Breast epithelium (tissue), 3 donors: ENCODE data around the gene ADAMTS18.

Experiments used
- POLR2A ChIP-seq: fragments of 450-650 bp; IDR thresholded peaks from one replicate; pipeline ENCODE4 v1.6.1; 2016; ENCODE audit warnings: antibody characterized with exemption, mild to moderate bottlenecking, moderate library complexity
- POLR2AphosphoS5 ChIP-seq, 3 donors: sonication (generic); formaldehyde crosslinking; IDR thresholded peaks; one replicate each; pipeline ENCODE4 v1.6.1; 2017; ENCODE audit warnings: antibody characterized with exemption in 3 of 3
- TF ChIP-seq, protein P1 (sequence below), 3 donors: fragments of 450-650 bp; IDR thresholded peaks; one replicate each; pipeline ENCODE4 v1.5.1; 2016 to 2017; ENCODE audit warnings: antibody characterized with exemption in 3 of 3, mild to moderate bottlenecking in 3 of 3, moderate library complexity in 3 of 3

DNA sequence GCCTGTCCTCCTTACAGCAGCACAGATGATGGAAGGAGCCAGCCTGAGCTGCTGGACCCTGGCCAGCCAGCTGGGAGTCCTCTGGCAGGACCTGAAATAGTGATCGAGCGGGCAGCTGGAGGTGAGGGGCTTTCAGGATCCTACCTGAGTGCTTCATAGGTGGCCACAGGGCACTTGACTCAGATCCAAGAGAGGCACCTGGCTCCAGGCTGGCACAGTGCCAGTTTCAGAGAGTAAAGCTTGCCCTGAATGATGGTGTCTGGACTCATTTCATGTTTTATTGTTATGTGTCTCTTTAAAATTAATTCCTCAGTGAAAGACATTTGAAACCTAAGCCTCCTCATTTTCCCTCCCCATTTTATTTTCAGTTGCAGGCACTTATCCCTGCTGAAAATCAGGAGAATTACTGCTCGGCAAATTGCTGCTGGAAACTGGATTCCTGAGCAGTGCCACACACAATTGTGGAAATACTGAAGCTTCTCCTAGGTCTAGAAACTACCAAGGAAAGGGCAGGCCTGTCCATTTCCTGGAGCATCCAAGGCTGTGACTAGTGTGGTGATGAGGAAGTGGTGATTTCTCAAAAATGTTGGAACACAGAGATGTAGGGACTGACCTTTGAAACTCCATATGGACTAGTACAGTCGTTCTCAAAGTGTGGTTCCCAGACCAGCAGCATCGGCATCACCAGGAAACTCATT, 16.1 kb upstream of the ADAMTS18 start:
- TF ChIP-seq POLR2A (no peak), POLR2AphosphoS5 (IDR thresholded peaks at IDR 0.05) (no peak)
- TF ChIP-seq, protein P1, sequence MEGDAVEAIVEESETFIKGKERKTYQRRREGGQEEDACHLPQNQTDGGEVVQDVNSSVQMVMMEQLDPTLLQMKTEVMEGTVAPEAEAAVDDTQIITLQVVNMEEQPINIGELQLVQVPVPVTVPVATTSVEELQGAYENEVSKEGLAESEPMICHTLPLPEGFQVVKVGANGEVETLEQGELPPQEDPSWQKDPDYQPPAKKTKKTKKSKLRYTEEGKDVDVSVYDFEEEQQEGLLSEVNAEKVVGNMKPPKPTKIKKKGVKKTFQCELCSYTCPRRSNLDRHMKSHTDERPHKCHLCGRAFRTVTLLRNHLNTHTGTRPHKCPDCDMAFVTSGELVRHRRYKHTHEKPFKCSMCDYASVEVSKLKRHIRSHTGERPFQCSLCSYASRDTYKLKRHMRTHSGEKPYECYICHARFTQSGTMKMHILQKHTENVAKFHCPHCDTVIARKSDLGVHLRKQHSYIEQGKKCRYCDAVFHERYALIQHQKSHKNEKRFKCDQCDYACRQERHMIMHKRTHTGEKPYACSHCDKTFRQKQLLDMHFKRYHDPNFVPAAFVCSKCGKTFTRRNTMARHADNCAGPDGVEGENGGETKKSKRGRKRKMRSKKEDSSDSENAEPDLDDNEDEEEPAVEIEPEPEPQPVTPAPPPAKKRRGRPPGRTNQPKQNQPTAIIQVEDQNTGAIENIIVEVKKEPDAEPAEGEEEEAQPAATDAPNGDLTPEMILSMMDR (IDR thresholded peaks at IDR 0.05) = no peak
